Measurements from ENCODE around the gene NCOR2.

DNA sequence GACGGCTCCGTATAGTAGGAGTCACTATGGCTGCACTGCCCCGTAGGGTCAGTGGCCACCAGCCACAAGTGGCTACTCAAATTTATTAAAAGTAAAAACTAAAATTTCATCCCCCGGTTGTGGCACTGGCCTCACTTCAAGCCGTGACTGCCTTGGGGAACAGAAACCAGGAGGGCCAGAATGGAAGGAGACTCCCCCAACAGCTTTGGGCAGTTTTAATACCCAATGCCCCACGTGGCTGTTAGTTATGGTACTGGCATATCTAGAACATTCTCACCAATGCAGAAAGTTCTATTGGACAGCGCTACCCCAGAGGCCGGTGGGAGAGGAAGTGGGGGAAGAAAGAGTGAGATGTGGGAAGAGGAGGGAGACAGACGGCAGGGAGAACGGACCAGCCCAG is 6.2 kb downstream of the NCOR2 start:
- TF ChIP-seq, protein P1, sequence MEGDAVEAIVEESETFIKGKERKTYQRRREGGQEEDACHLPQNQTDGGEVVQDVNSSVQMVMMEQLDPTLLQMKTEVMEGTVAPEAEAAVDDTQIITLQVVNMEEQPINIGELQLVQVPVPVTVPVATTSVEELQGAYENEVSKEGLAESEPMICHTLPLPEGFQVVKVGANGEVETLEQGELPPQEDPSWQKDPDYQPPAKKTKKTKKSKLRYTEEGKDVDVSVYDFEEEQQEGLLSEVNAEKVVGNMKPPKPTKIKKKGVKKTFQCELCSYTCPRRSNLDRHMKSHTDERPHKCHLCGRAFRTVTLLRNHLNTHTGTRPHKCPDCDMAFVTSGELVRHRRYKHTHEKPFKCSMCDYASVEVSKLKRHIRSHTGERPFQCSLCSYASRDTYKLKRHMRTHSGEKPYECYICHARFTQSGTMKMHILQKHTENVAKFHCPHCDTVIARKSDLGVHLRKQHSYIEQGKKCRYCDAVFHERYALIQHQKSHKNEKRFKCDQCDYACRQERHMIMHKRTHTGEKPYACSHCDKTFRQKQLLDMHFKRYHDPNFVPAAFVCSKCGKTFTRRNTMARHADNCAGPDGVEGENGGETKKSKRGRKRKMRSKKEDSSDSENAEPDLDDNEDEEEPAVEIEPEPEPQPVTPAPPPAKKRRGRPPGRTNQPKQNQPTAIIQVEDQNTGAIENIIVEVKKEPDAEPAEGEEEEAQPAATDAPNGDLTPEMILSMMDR (IDR thresholded peaks at IDR 0.05), result no peak
- no peak for TF ChIP-seq POLR2A (IDR thresholded peaks at IDR 0.05)
